GM23338 (cell line): Measurements from ENCODE around the gene TMCO1. TPM values are rescaled to one million over a fixed set of nuclear protein-coding genes. Genes with fewer than 3 reads are reported as not detected.

Experiments used
- ATAC-seq: fragments of 200-7000 bp; cut with Tn5 transposase; 3 replicates; pipeline ENCODE4 v1.9.1; 2020
- DNase-seq: peaks from one replicate; pipeline ENCODE4 v3.0.0-alpha.2; 2015; ENCODE audit warnings: low spot score
- H2AFZ ChIP-seq: fragments of 200-600 bp; sonication (generic); 2 replicates; pipeline ENCODE4 v1.8.0; 2016; ENCODE audit warnings: antibody characterized with exemption, mild to moderate bottlenecking, moderate library complexity
- H3F3A ChIP-seq: fragments of 200-600 bp; sonication (generic); replicated peaks from 2 replicates; pipeline ENCODE4 v1.8.0; 2017; ENCODE audit warnings: antibody characterized with exemption, mixed run types, low read depth
- H3K27ac ChIP-seq: fragments of 200-600 bp; sonication (generic); 2 replicates; pipeline ENCODE4 v1.6.1; 2016; ENCODE audit warnings: low read depth
- H3K27me3 ChIP-seq: fragments of 200-600 bp; sonication (generic); 2 replicates; pipeline ENCODE4 v1.8.0; 2016; ENCODE audit warnings: mild to moderate bottlenecking, mixed run types, moderate library complexity; ENCODE audit not compliant: insufficient read depth
- H3K36me3 ChIP-seq: fragments of 200-600 bp; sonication (generic); 2 replicates; pipeline ENCODE4 v1.8.0; 2016; ENCODE audit warnings: mild to moderate bottlenecking; ENCODE audit not compliant: insufficient read depth
- H3K4me1 ChIP-seq: fragments of 200-600 bp; sonication (generic); 2 replicates; pipeline ENCODE4 v1.8.0; 2016; ENCODE audit warnings: mild to moderate bottlenecking, moderate library complexity; ENCODE audit not compliant: insufficient read depth
- H3K4me2 ChIP-seq: fragments of 200-600 bp; sonication (generic); 2 replicates; pipeline ENCODE4 v1.7.1; 2017; ENCODE audit warnings: mixed run types
- H3K4me3 ChIP-seq: fragments of 200-600 bp; sonication (generic); 2 replicates; pipeline ENCODE4 v1.6.1; 2016; ENCODE audit warnings: mixed run types
- H3K79me2 ChIP-seq: fragments of 200-600 bp; sonication (generic); replicated peaks from 2 replicates; pipeline ENCODE4 v1.8.0; 2017; ENCODE audit warnings: mild to moderate bottlenecking; ENCODE audit not compliant: insufficient read depth
- H3K9me2 ChIP-seq: fragments of 200-600 bp; sonication (generic); 2 replicates; pipeline ENCODE4 v1.8.0; 2017; ENCODE audit not compliant: insufficient read depth
- H4K20me1 ChIP-seq: fragments of 200-600 bp; sonication (generic); replicated peaks from 2 replicates; pipeline ENCODE4 v1.8.0; 2017; ENCODE audit warnings: mild to moderate bottlenecking; ENCODE audit not compliant: insufficient read depth
- H3K27ac Mint-ChIP-seq: 2 replicates; pipeline ENCODE4 v1.8.0; 2020; ENCODE audit warnings: inconsistent platforms, mild to moderate bottlenecking, moderate library complexity, mixed read lengths
- H3K27me3 Mint-ChIP-seq: 3 replicates; pipeline ENCODE4 v1.8.0; 2022; ENCODE audit warnings: low read depth, mild to moderate bottlenecking, moderate library complexity, mixed read lengths, inconsistent platforms; ENCODE audit not compliant: insufficient read depth, poor library complexity
- H3K36me3 Mint-ChIP-seq: 3 replicates; pipeline ENCODE4 v1.8.0; 2021; ENCODE audit warnings: low read depth, mild to moderate bottlenecking, inconsistent platforms, moderate library complexity, mixed read lengths
- H3K4me1 Mint-ChIP-seq: 3 replicates; pipeline ENCODE4 v1.8.0; 2020; ENCODE audit warnings: mild to moderate bottlenecking, inconsistent platforms, mixed read lengths
- H3K4me3 Mint-ChIP-seq: 3 replicates; pipeline ENCODE4 v1.8.0; 2021; ENCODE audit warnings: moderate library complexity, mild to moderate bottlenecking, inconsistent platforms, mixed read lengths
- H3K9me3 Mint-ChIP-seq: 3 replicates; pipeline ENCODE4 v1.8.0; 2020; ENCODE audit warnings: moderate library complexity, mild to moderate bottlenecking, inconsistent platforms, mixed read lengths
- EZH2 ChIP-seq: fragments of 200-600 bp; sonication (generic); IDR thresholded peaks from one replicate; pipeline ENCODE4 v1.8.0; 2017; ENCODE audit warnings: antibody characterized with exemption, mild to moderate bottlenecking, low read depth; ENCODE audit not compliant: unreplicated experiment
- EZH2phosphoT487 ChIP-seq: fragments of 200-600 bp; sonication (generic); IDR thresholded peaks from one replicate; pipeline ENCODE4 v1.8.1; 2018; ENCODE audit warnings: antibody characterized with exemption; ENCODE audit not compliant: unreplicated experiment
- JUNB ChIP-seq: IDR thresholded peaks from one replicate; pipeline ENCODE4 v1.6.1; 2016; ENCODE audit warnings: antibody characterized with exemption; ENCODE audit not compliant: unreplicated experiment
- NANOG ChIP-seq: IDR thresholded peaks from 2 replicates; pipeline ENCODE4 v1.6.1; 2016; ENCODE audit warnings: antibody characterized with exemption, borderline replicate concordance
- REST ChIP-seq: IDR thresholded peaks from one replicate; pipeline ENCODE4 v1.6.1; 2018; ENCODE audit warnings: antibody characterized with exemption; ENCODE audit not compliant: unreplicated experiment
- STAT1 ChIP-seq: IDR thresholded peaks from one replicate; pipeline ENCODE4 v1.6.1; 2016; ENCODE audit warnings: antibody characterized with exemption; ENCODE audit not compliant: unreplicated experiment
- ZNF114 ChIP-seq: fragments of 250-450 bp; sonication (Bioruptor Pico); IDR thresholded peaks from 2 replicates; pipeline ENCODE4 v1.5.0; 2020; ENCODE audit warnings: mild to moderate bottlenecking, moderate library complexity
- ZNF331 ChIP-seq: fragments of 250-450 bp; sonication (Bioruptor Pico); IDR thresholded peaks from 2 replicates; pipeline ENCODE4 v1.5.0; 2020; ENCODE audit warnings: low read depth, mild to moderate bottlenecking, moderate library complexity
- polyA plus RNA-seq: library from polyadenylated mRNA; unstranded; fragments of >200 nt; fragmentation: Nextera tagmentation; extraction: Ambion mirVana; gene quantifications from 2 replicates; pipeline ENCODE4 v1.2.1, GENCODE V29; 2016
- total RNA-seq: library from RNA; depleted of rRNA; stranded (reverse); fragments of >200 nt; shearing (Covaris generic); gene quantifications from 2 replicates; pipeline ENCODE4 v1.2.3, GENCODE V29; 2014
- TF ChIP-seq, protein P1 (sequence below), 2 experiments: fragments of 200-600 bp in 1 of 2; sonication (generic) in 1 of 2; conservative IDR thresholded peaks; 2 replicates each; pipeline versions ENCODE4 v1.5.1 to v1.6.1; 2016 to 2017; ENCODE audit warnings: antibody characterized with exemption in 2 of 2, low read depth in 2 of 2, mild to moderate bottlenecking in 2 of 2, moderate library complexity in 1 of 2

TMCO1 gene
- total and polyA plus RNA-seq, 2 experiments from 2014 or later = 38.3 to 116 TPM

GRCh38 chr1:165686121-165686970 is 82.3 kb downstream of the TMCO1 start:
- no peak overlapping the region for H3K4me2 ChIP-seq
- H3K4me3 Mint-ChIP-seq = no peak overlapping the region
- peaks cover 74% of the 10 kb centered on the region for H3K79me2 ChIP-seq
- H3K27me3 Mint-ChIP-seq = no peaks in the 10 kb centered on the region
- H4K20me1 ChIP-seq = no peaks in the 10 kb centered on the region; the same call in 1 of the 2 replicates
- peaks cover 59% of the 10 kb centered on the region for H3K36me3 Mint-ChIP-seq
- H3K27ac Mint-ChIP-seq = no peak overlapping the region
- no peaks in the 10 kb centered on the region for H3K27me3 ChIP-seq
- no peak overlapping the region for H3K4me3 ChIP-seq
- no peaks in the 10 kb centered on the region for H3K4me1 Mint-ChIP-seq
- H3K9me3 Mint-ChIP-seq = peaks cover 17% of the 10 kb centered on the region
- no peak for TF ChIP-seq JUNB
- TF ChIP-seq, protein P1, sequence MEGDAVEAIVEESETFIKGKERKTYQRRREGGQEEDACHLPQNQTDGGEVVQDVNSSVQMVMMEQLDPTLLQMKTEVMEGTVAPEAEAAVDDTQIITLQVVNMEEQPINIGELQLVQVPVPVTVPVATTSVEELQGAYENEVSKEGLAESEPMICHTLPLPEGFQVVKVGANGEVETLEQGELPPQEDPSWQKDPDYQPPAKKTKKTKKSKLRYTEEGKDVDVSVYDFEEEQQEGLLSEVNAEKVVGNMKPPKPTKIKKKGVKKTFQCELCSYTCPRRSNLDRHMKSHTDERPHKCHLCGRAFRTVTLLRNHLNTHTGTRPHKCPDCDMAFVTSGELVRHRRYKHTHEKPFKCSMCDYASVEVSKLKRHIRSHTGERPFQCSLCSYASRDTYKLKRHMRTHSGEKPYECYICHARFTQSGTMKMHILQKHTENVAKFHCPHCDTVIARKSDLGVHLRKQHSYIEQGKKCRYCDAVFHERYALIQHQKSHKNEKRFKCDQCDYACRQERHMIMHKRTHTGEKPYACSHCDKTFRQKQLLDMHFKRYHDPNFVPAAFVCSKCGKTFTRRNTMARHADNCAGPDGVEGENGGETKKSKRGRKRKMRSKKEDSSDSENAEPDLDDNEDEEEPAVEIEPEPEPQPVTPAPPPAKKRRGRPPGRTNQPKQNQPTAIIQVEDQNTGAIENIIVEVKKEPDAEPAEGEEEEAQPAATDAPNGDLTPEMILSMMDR (conservative IDR thresholded peaks at IDR 0.05; ENCODE audit: low read depth in 2 of 2) = peak; percentile 55 to 78
- no peak overlapping the region for H2AFZ ChIP-seq
- peak; percentile 57 for DNase-seq
- peak; percentile 89 for ATAC-seq
- no peaks in the 10 kb centered on the region for H3K9me2 ChIP-seq
- H3F3A ChIP-seq = no peaks in the 10 kb centered on the region
- H3K36me3 ChIP-seq = no peaks in the 10 kb centered on the region; the same call in 1 of the 2 replicates
- no peak overlapping the region for H3K27ac ChIP-seq
- H3K4me1 ChIP-seq = no peaks in the 10 kb centered on the region

DNA sequence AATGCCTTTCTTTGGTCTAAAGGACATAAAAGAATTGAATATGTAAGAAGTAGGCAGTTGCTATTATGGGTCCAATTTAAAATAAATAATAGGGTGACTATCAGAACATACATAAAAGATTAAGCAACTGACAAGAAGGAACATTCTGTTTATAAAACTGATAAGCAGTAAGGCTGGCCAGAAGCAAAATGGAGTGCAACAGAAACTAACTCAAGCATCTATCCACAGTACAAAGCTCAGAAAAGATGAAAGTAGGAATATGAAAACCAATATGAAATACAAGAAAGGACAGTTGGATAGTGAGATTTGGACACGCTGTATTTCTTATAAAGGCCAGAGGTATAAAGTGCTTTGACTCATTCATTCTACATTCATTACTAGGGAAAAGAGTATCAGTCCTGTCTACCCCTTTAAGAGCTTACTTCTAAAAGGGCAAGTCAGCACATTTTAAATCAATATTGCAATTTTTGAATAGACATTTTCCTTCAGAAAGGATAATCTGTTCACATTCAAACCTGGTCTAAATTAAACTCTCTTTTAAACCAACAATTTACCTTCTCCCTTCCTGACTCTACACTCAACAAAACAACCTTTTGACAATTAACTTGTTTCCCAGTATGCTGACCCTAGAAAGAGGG is 84.7 kb downstream of the TMCO1 start:
- H3K9me2 ChIP-seq = no peaks in the 10 kb centered on the region
- DNase-seq (no peak), ATAC-seq (no peak)
- Mint-ChIP-seq H3K4me3 (no peak overlapping the region), H3K27me3 (no peaks in the 10 kb centered on the region), H3K9me3 (peaks cover 5% of the 10 kb centered on the region; the same call in 1 of the 3 replicates), H3K36me3 (peaks cover 56% of the 10 kb centered on the region), H3K4me1 (no peaks in the 10 kb centered on the region), H3K27ac (no peak overlapping the region)
- H3K4me3 ChIP-seq = no peak overlapping the region
- no peak overlapping the region for H3K27ac ChIP-seq
- H3K4me1 ChIP-seq = no peaks in the 10 kb centered on the region
- peaks cover 3% of the 10 kb centered on the region for H4K20me1 ChIP-seq
- no peak overlapping the region for H2AFZ ChIP-seq
- no peaks in the 10 kb centered on the region for H3F3A ChIP-seq
- H3K36me3 ChIP-seq = peaks cover 4% of the 10 kb centered on the region; the same call in 1 of the 2 replicates
- no peaks in the 10 kb centered on the region for H3K27me3 ChIP-seq
- no peak overlapping the region for H3K4me2 ChIP-seq
- peaks cover 57% of the 10 kb centered on the region for H3K79me2 ChIP-seq
- TF ChIP-seq STAT1 = no peak
- no peak for TF ChIP-seq ZNF114
- TF ChIP-seq EZH2phosphoT487 = no peak
- TF ChIP-seq REST = no peak
- TF ChIP-seq EZH2 = no peak
- no peak for TF ChIP-seq ZNF331
- TF ChIP-seq NANOG = no peak
